Chondrocyte (in vitro differentiated cells): ENCODE results near the gene ALOX15B. TPM values are rescaled to one million over a fixed set of nuclear protein-coding genes. Genes with fewer than 3 reads are reported as not detected.

ENCODE experiments used
- DNase-seq: peaks from one replicate; pipeline ENCODE4 v3.0.0; 2021; ENCODE audit warnings: mixed read lengths, low spot score
- H3K27ac Mint-ChIP-seq: one replicate; pipeline ENCODE4 v1.8.0; 2021; ENCODE audit warnings: mild to moderate bottlenecking, moderate library complexity, mixed read lengths; ENCODE audit not compliant: unreplicated experiment
- H3K27me3 Mint-ChIP-seq: 2 replicates; pipeline ENCODE4 v1.8.0; 2021; ENCODE audit warnings: low read depth, mixed read lengths
- H3K36me3 Mint-ChIP-seq: 2 replicates; pipeline ENCODE4 v1.8.0; 2021; ENCODE audit warnings: low read depth, mixed read lengths
- H3K4me1 Mint-ChIP-seq: 2 replicates; pipeline ENCODE4 v1.8.0; 2021; ENCODE audit warnings: low read depth, mild to moderate bottlenecking, mixed read lengths
- H3K4me3 Mint-ChIP-seq: one replicate; pipeline ENCODE4 v1.8.0; 2021; ENCODE audit warnings: mild to moderate bottlenecking, moderate library complexity, mixed read lengths; ENCODE audit not compliant: unreplicated experiment
- H3K9me3 Mint-ChIP-seq: 2 replicates; pipeline ENCODE4 v1.8.0; 2021; ENCODE audit warnings: low read depth, mixed read lengths
- total RNA-seq: library from RNA; stranded (reverse); gene quantifications from 3 replicates; pipeline ENCODE4 v1.2.1, GENCODE V29; 2021
- TF ChIP-seq, protein P1 (sequence below): fragments of 200-600 bp; sonication (generic); IDR thresholded peaks from 2 replicates; pipeline ENCODE4 v1.5.0; 2021; ENCODE audit warnings: antibody characterized with exemption, mild to moderate bottlenecking, moderate library complexity

Gene ALOX15B
- total RNA-seq, 1 donor from 2014 or later = not detected

DNA sequence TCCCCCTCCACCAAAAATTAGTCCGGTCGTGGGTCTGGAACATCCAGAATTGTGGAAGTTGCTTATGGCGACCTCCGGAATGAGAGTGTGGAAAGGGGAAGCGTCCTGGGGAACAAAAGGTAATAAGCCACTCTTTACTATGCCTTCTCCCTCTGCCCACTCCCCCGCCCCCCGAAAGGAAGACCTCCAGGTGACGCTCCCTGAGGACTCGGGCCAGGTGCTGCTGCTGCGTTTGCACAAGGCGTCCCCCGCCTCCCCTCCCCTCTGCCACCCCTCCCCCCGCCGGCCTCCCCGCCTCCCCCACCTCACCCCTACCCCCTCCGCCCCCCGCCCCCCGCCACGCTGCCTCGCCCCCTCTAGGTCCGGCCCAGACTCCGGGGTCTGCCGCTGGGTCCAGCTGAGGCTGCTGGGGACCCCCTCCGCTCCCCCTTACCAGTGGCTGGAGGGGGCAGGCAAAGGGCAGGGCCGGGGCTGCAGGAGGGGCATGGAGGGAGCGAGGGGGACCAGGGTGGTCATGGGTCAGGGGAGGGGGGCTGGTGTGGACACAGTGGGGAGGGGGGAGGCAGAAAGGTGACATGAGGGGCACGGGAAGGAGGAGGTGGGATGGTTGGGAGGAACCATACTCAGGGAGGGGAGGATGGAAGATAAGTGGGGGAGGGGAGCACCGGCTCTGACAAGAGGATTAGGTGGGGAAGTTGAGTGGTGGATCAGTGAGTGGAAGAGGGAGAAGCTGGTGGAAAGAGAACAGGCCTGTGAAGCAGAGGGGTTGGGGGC lies 25.1 kb downstream of the ALOX15B start:
- H3K27ac Mint-ChIP-seq = no peak overlapping the region
- no peak overlapping the region for H3K4me3 Mint-ChIP-seq
- H3K27me3 Mint-ChIP-seq = peaks cover 66% of the 10 kb centered on the region
- TF ChIP-seq, protein P1, sequence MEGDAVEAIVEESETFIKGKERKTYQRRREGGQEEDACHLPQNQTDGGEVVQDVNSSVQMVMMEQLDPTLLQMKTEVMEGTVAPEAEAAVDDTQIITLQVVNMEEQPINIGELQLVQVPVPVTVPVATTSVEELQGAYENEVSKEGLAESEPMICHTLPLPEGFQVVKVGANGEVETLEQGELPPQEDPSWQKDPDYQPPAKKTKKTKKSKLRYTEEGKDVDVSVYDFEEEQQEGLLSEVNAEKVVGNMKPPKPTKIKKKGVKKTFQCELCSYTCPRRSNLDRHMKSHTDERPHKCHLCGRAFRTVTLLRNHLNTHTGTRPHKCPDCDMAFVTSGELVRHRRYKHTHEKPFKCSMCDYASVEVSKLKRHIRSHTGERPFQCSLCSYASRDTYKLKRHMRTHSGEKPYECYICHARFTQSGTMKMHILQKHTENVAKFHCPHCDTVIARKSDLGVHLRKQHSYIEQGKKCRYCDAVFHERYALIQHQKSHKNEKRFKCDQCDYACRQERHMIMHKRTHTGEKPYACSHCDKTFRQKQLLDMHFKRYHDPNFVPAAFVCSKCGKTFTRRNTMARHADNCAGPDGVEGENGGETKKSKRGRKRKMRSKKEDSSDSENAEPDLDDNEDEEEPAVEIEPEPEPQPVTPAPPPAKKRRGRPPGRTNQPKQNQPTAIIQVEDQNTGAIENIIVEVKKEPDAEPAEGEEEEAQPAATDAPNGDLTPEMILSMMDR = no peak
- H3K9me3 Mint-ChIP-seq = no peaks in the 10 kb centered on the region
- H3K36me3 Mint-ChIP-seq = no peaks in the 10 kb centered on the region
- no peak for DNase-seq
- peaks cover 18% of the 10 kb centered on the region for H3K4me1 Mint-ChIP-seq

DNA sequence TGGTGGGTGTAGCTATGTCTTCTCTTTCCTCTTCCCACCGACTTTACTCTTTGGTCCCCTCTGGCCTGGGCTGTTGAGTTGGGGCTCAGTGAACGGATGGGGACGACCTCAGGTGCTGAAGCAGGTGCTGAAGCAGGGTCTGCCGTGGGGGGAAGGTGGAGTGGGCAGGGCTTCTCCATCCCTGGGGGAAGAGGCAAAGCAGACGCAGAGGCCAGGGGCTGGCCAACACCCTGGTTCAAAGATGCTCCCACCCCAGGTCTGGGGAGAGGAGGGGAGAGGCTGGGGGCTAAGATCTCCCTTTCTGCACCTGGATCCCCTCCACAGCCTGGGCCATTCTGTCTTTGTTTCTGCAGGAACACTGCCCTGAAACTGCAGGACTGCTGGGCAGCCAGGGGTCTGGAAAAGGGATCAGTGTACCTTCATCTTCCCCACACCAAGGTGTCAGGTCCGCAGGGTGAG lies 25.7 kb downstream of the ALOX15B start:
- TF ChIP-seq, protein P1 = no peak
- Mint-ChIP-seq H3K27ac (no peak overlapping the region), H3K4me1 (peaks cover 18% of the 10 kb centered on the region), H3K4me3 (no peak overlapping the region), H3K36me3 (no peaks in the 10 kb centered on the region), H3K27me3 (peaks cover 62% of the 10 kb centered on the region), H3K9me3 (no peaks in the 10 kb centered on the region)
- no peak for DNase-seq

DNA sequence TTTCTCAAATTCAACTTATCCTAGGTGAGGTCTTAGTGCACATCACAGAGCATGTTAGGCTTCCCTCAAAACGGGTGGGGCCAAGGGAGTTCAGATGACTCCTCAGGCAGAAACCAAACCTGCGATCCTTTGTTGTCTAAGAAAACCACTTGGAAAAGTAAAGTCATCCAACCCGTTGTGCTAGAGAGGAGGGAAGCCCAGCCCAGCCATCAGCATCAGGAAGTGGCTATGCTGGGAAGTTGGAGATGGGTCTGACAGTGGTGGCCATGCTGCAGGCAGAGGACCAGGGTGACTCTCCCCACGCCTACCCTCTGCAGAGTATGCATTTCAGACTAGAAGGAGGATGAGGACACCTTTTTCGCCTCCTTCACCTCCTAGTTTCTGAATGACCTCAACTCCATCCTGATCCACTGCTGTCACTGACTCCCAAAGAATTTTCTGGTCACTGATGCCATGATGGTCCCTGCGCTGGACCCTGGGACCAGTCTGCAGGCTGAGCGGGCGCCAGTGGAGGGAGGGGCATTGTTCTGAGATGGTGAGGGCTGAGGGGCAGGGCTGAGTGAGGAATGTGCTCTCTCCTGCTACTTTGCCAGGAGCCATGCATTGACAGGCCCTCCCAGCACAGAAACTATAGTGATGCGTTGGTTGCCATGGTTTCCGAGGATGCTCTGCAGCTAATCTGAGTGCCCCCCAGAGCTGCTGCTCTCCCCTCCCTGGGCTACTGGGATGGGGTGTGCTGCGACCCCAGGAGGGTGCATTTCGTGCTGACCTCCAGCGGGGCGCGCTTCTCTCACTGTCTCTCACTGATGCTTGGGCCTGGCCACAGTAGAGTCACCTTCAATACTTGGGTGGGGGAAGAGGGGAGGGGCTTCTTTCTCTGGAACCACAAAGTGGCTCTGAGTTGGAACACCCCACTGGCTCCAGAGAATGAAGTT lies 28.2 kb downstream of the ALOX15B start:
- no peaks in the 10 kb centered on the region for H3K36me3 Mint-ChIP-seq
- TF ChIP-seq, protein P1 = no peak
- H3K4me1 Mint-ChIP-seq = peaks cover 12% of the 10 kb centered on the region
- H3K4me3 Mint-ChIP-seq = no peak overlapping the region
- no peak for DNase-seq
- peaks cover 62% of the 10 kb centered on the region for H3K27me3 Mint-ChIP-seq
- H3K27ac Mint-ChIP-seq = no peak overlapping the region
- no peaks in the 10 kb centered on the region for H3K9me3 Mint-ChIP-seq

- Mint-ChIP-seq H3K4me1 (peaks cover 11% of the 10 kb centered on the region), H3K36me3 (peaks cover 3% of the 10 kb centered on the region), H3K4me3 (no peak overlapping the region), H3K27ac (no peak overlapping the region), H3K27me3 (peaks cover 60% of the 10 kb centered on the region), H3K9me3 (no peaks in the 10 kb centered on the region)
- TF ChIP-seq, protein P1 = no peak
- DNase-seq = no peak
Measured at GRCh38 chr17:8067806-8068205, 28.9 kb downstream of the ALOX15B start.
